Measurements from ENCODE around the gene KCNJ5.

- no peak for TF ChIP-seq POLR2AphosphoS5 (IDR thresholded peaks at IDR 0.05; ENCODE audit: low read depth)
- TF ChIP-seq EZH2 (IDR thresholded peaks at IDR 0.05; ENCODE audit: low read depth, unreplicated experiment) = no peak
These were observed 29.5 kb downstream of the KCNJ5 start for GRCh38 chr11:128920666-128921065.

Measured in GM23338 (cell line).